SU-DHL-6 (cell line): Measurements from ENCODE around the gene DIO3.

Experiments
- H2AFZ ChIP-seq: fragments of 200-600 bp; sonication (generic); 2 replicates; pipeline ENCODE4 v1.6.1; 2014; ENCODE audit warnings: low read depth, mild to moderate bottlenecking, moderate library complexity, mixed read lengths, antibody characterized with exemption, low read length; ENCODE audit not compliant: severe bottlenecking
- H3F3A ChIP-seq: fragments of 200-600 bp; shearing (Covaris generic); 2 replicates; pipeline ENCODE4 v1.6.0; 2016; ENCODE audit warnings: antibody characterized with exemption, mild to moderate bottlenecking; ENCODE audit not compliant: insufficient read depth
- H3K27ac ChIP-seq: fragments of 200-600 bp; sonication (generic); 2 replicates; pipeline ENCODE4 v1.5.1; 2016; ENCODE audit warnings: low read depth, mild to moderate bottlenecking, low read length, moderate library complexity, mixed read lengths
- H3K27me3 ChIP-seq: fragments of 200-600 bp; sonication (generic), shearing (Covaris generic); 2 replicates; pipeline ENCODE4 v1.6.0; 2014; ENCODE audit warnings: mild to moderate bottlenecking, low read length
- H3K36me3 ChIP-seq: fragments of 200-600 bp; sonication (generic); 2 replicates; pipeline ENCODE4 v1.6.1; 2014; ENCODE audit warnings: mild to moderate bottlenecking, low read length, mixed read lengths
- H3K4me2 ChIP-seq: fragments of 300-600, 200-600 bp; shearing (Covaris generic), sonication (generic); 2 replicates; pipeline ENCODE4 v1.6.0; 2014; ENCODE audit warnings: low read length, low read depth, mild to moderate bottlenecking; ENCODE audit not compliant: poor library complexity, severe bottlenecking
- H3K4me3 ChIP-seq: fragments of 200-600 bp; sonication (generic); 2 replicates; pipeline ENCODE4 v1.5.1; 2014; ENCODE audit warnings: antibody characterized with exemption, low read length, mild to moderate bottlenecking, mixed read lengths; ENCODE audit not compliant: insufficient read depth, poor library complexity, severe bottlenecking
- H3K79me2 ChIP-seq: fragments of 200-600 bp; sonication (generic); 2 replicates; pipeline ENCODE4 v1.6.1; 2014; ENCODE audit warnings: mild to moderate bottlenecking, low read length, moderate library complexity; ENCODE audit not compliant: insufficient read depth
- H3K9ac ChIP-seq: fragments of 200-600 bp; sonication (generic); 2 replicates; pipeline ENCODE4 v1.7.0; 2014; ENCODE audit warnings: mild to moderate bottlenecking, low read length
- H3K9me2 ChIP-seq: fragments of 200-600 bp; sonication (generic); replicated peaks from 2 replicates; pipeline ENCODE4 v1.6.1; 2014; ENCODE audit warnings: low read length; ENCODE audit not compliant: insufficient read depth
- H3K9me3 ChIP-seq: fragments of 200-600 bp; sonication (generic); 2 replicates; pipeline ENCODE4 v1.6.1; 2014; ENCODE audit warnings: low read length, mixed read lengths; ENCODE audit not compliant: insufficient read depth
- H4K20me1 ChIP-seq: fragments of 200-600 bp; sonication (generic); 2 replicates; pipeline ENCODE4 v1.6.1; 2014; ENCODE audit warnings: low read depth, mild to moderate bottlenecking, antibody characterized with exemption, low read length, moderate library complexity, mixed read lengths
- CTCF ChIP-seq: fragments of 200-600 bp; sonication (generic); IDR thresholded peaks from one replicate; pipeline ENCODE4 v1.5.1; 2017; ENCODE audit warnings: antibody characterized with exemption, mild to moderate bottlenecking, low read length, moderate library complexity; ENCODE audit not compliant: insufficient read depth, poor library complexity, severe bottlenecking
- EZH2phosphoT487 ChIP-seq: fragments of 200-600 bp; sonication (generic), shearing (Covaris generic); conservative IDR thresholded peaks from 2 replicates; pipeline ENCODE4 v1.6.1; 2018; ENCODE audit warnings: mild to moderate bottlenecking, antibody characterized with exemption, low read length, moderate library complexity, mixed read lengths

DIO3 gene

DNA sequence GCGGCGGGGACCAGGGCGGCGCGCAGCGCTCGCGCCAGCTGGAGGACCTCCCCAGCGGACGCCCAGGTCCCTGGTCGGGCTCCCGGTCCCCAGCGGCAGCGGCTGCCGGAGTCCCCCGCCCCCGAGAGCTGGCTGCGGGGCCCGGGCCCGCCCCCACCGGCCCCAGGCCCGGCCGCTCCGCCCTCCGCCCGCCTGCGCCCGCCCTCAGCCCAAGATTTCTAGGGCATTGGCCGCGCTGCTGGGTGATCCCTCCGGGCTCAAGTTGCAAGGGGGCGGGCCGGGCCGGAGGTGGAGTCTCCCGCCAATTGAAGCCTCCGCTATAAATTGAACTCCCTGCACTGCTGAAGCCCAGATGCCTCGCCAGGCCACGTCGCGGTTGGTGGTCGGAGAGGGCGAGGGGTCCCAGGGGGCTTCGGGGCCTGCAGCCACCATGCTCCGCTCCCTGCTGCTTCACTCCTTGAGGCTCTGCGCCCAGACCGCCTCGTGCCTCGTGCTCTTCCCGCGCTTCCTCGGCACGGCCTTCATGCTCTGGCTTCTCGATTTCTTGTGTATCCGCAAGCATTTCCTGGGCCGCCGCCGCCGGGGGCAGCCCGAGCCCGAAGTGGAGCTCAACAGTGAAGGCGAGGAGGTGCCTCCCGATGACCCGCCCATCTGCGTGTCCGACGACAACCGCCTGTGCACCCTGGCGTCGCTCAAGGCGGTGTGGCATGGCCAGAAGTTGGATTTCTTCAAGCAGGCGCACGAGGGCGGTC, at the start of gene DIO3:
Gene DIO3 (plus strand): TSS at position 351 of the 752 bp plus-strand sequence.
- no peak within 1 kb of the TSS for H3K4me2 ChIP-seq

DNA sequence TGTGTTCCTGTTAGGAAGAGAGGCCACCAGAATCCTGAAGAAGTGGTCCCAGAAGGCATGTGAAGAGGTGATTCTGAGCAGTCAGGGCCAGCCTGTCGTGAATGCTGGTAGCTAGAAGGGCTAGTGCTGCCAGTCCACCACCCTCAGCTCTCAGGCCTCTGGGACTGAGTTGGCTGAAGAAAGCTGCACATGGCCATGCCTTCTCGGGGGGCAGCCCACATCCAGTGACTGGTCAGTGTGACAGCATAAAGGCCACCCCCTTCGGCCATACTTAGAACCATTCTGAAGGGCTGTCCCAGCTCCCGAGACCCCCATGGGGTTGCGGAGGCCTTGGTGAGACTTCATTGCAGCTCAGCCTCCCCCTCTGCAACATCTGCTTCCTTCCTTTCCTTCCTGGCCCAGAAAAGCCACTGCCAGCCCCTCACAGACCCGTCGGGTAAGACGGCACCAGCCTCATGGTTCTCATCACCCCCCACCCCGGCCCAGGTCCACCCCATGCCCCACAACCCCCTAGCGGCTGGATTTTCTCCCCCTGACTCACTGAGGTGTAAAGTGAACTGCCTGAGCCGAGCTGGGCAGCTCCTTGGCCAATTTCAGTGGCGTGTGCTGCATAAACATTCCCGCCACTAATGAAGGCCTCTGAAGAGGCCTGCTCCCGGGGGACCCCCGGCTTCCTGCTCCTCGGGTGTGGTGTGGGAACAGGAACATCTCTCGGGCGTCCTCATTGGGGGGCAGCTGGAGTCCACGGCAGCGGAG, 49.5 kb upstream of the DIO3 start:
- no peaks in the 10 kb centered on the region for H3F3A ChIP-seq
- H3K36me3 ChIP-seq = no peaks in the 10 kb centered on the region
- no peak overlapping the region for H3K9ac ChIP-seq
- no peak overlapping the region for H3K4me2 ChIP-seq
- H4K20me1 ChIP-seq = no peaks in the 10 kb centered on the region
- no peaks in the 10 kb centered on the region for H3K9me2 ChIP-seq
- H3K9me3 ChIP-seq = no peaks in the 10 kb centered on the region
- H3K79me2 ChIP-seq = no peaks in the 10 kb centered on the region
- no peak for TF ChIP-seq CTCF
- TF ChIP-seq EZH2phosphoT487 = no peak
- H3K4me3 ChIP-seq = no peak overlapping the region
- H2AFZ ChIP-seq = no peak overlapping the region
- H3K27me3 ChIP-seq = no peaks in the 10 kb centered on the region
- no peak overlapping the region for H3K27ac ChIP-seq

More for the DNA sequence above, at the start of gene DIO3:
- no peak within 1 kb of the TSS for H3K4me3 ChIP-seq
- no peaks in the 10 kb centered on the region for H3K36me3 ChIP-seq
- no peak within 1 kb of the TSS for H3K9ac ChIP-seq
- no peaks in the 10 kb centered on the region for H3K27me3 ChIP-seq
- no peak for TF ChIP-seq EZH2phosphoT487
- no peak for TF ChIP-seq CTCF
- no peaks in the 10 kb centered on the region for H4K20me1 ChIP-seq
- H3K9me2 ChIP-seq = no peaks in the 10 kb centered on the region
- no peak within 1 kb of the TSS for H2AFZ ChIP-seq
- H3K79me2 ChIP-seq = no peaks in the 10 kb centered on the region
- H3F3A ChIP-seq = no peaks in the 10 kb centered on the region
- no peaks in the 10 kb centered on the region for H3K9me3 ChIP-seq
- H3K27ac ChIP-seq = no peak within 1 kb of the TSS

GRCh38 chr14:101512376-101512695, 49.0 kb upstream of the DIO3 start:
- TF ChIP-seq CTCF (no peak), EZH2phosphoT487 (no peak)
- H3K36me3 ChIP-seq = no peaks in the 10 kb centered on the region
- H3K27ac ChIP-seq = no peak overlapping the region
- H3K4me2 ChIP-seq = no peak overlapping the region
- no peak overlapping the region for H3K4me3 ChIP-seq
- H3K79me2 ChIP-seq = no peaks in the 10 kb centered on the region
- no peaks in the 10 kb centered on the region for H4K20me1 ChIP-seq
- H2AFZ ChIP-seq = no peak overlapping the region
- H3K27me3 ChIP-seq = no peaks in the 10 kb centered on the region
- H3F3A ChIP-seq = no peaks in the 10 kb centered on the region
- H3K9ac ChIP-seq = no peak overlapping the region
- H3K9me2 ChIP-seq = no peaks in the 10 kb centered on the region
- H3K9me3 ChIP-seq = no peaks in the 10 kb centered on the region
